Sigmoid colon (tissue), 7 donors: ENCODE results near the gene BRD2. TPM values are rescaled to one million over a fixed set of nuclear protein-coding genes. Genes with fewer than 3 reads are reported as not detected.

Source experiments
- DNase-seq: peaks from one replicate; pipeline ENCODE4 v3.0.0-alpha.2; 2019
- H3K27ac ChIP-seq, 4 donors: fragments of 200-600 bp; sonication (generic); one replicate each; pipeline ENCODE4 v1.5.1; 2016 to 2019; ENCODE audit warnings: mild to moderate bottlenecking in 1 of 4
- H3K27me3 ChIP-seq, 3 donors: fragments of 200-600 bp; sonication (generic); one replicate each; pipeline ENCODE4 v1.5.1; 2019; ENCODE audit warnings: mild to moderate bottlenecking in 1 of 3
- H3K36me3 ChIP-seq, 4 donors: fragments of 200-600 bp; sonication (generic); one replicate each; pipeline ENCODE4 v1.5.1; 2016 to 2019
- H3K4me1 ChIP-seq, 4 donors: fragments of 200-600 bp; sonication (generic); one replicate each; pipeline ENCODE4 v1.5.1; 2017 to 2019
- H3K4me3 ChIP-seq, 4 donors: fragments of 200-600 bp; sonication (generic); one replicate each; pipeline ENCODE4 v1.5.1; 2017 to 2019; ENCODE audit warnings: mild to moderate bottlenecking in 2 of 4, moderate library complexity in 1 of 4
- H3K9me3 ChIP-seq, 4 donors: fragments of 200-600 bp in 3 of 4; sonication (generic) in 3 of 4; one replicate each; pipeline versions ENCODE4 v1.5.1 to v1.6.1; 2013 to 2019
- EP300 ChIP-seq, 4 donors: sonication (generic); formaldehyde crosslinking; IDR thresholded peaks; one replicate each; pipeline ENCODE4 v1.6.1; 2017; ENCODE audit warnings: antibody characterized with exemption in 4 of 4
- POLR2A ChIP-seq, 2 donors: fragments of 450-650 bp; IDR thresholded peaks; one replicate each; pipeline ENCODE4 v1.6.1; 2016; ENCODE audit warnings: antibody characterized with exemption in 2 of 2, mild to moderate bottlenecking in 2 of 2, moderate library complexity in 2 of 2
- POLR2AphosphoS5 ChIP-seq, 4 donors: sonication (generic); formaldehyde crosslinking; IDR thresholded peaks; one replicate each; pipeline ENCODE4 v1.6.1; 2017; ENCODE audit warnings: antibody characterized with exemption in 4 of 4
- WGBS, 2 donors: extraction: QIAGEN DNeasy Blood & Tissue Kit; methylation state at CpG; one replicate each; pipeline ENCODE4 v1.1.7; 2013; 5-methylcytosine and 5-hydroxymethylcytosine counted together
- intact Hi-C: fragments of 100-400 bp; cut with DNase I; formaldehyde crosslinking; loops from one replicate; pipeline ENCODE4 v1.15.1; 2023
- polyA plus RNA-seq, 3 donors: library from polyadenylated mRNA; stranded (reverse); fragments of 200-250 nt; gene quantifications; one replicate each; pipeline ENCODE4 v1.2.3, GENCODE V29; 2013
- total RNA-seq, 4 donors: library from RNA; depleted of rRNA; stranded (reverse); fragments of >200 nt; gene quantifications; one replicate each; pipeline ENCODE4 v1.1.0, GENCODE V29; 2016
- TF ChIP-seq, protein P1 (sequence below), 4 experiments: fragments of 450-650 bp in 3 of 4; fragments of 200-600 bp in 1 of 4; IDR thresholded peaks; one replicate each; pipeline ENCODE4 v1.5.1; 2016 to 2019; ENCODE audit warnings: antibody characterized with exemption in 4 of 4, mild to moderate bottlenecking in 3 of 4, moderate library complexity in 2 of 4
- donor health status: healthy with polysubstance abuse.
- donor health status: Bipolar disorder and iron deficiency.
- donor health status: healthy.

BRD2 gene
- total and polyA plus RNA-seq, 7 donors, result 60.6 to 135 (median 84.2) TPM

DNA sequence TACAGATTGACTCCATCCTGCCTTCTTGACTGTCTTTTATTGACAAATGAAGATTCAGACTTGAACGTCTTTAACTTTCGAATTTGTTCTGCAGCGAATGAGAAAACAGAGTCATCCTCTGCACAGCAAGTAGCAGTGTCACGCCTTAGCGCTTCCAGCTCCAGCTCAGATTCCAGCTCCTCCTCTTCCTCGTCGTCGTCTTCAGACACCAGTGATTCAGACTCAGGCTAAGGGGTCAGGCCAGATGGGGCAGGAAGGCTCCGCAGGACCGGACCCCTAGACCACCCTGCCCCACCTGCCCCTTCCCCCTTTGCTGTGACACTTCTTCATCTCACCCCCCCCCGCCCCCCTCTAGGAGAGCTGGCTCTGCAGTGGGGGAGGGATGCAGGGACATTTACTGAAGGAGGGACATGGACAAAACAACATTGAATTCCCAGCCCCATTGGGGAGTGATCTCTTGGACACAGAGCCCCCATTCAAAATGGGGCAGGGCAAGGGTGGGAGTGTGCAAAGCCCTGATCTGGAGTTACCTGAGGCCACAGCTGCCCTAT, 12.2 kb downstream of the BRD2 start:
- Histone ChIP-seq H3K4me1 (peaks cover 0 to 76% (median 52%) of the 10 kb centered on the region in 4 donors), H3K27me3 (no peaks in the 10 kb centered on the region), H3K9me3 (no peaks in the 10 kb centered on the region), H3K4me3 (no peak overlapping the region), H3K36me3 (peaks cover 48 to 66% (median 62%) of the 10 kb centered on the region in 4 donors), H3K27ac (peak overlapping the region in 2 of 4 donors; percentile 75)
- no peak for TF ChIP-seq POLR2A (IDR thresholded peaks at IDR 0.05)
- TF ChIP-seq EP300 (IDR thresholded peaks at IDR 0.05), result no peak
- no peak for TF ChIP-seq POLR2AphosphoS5 (IDR thresholded peaks at IDR 0.05)
- TF ChIP-seq, protein P1, sequence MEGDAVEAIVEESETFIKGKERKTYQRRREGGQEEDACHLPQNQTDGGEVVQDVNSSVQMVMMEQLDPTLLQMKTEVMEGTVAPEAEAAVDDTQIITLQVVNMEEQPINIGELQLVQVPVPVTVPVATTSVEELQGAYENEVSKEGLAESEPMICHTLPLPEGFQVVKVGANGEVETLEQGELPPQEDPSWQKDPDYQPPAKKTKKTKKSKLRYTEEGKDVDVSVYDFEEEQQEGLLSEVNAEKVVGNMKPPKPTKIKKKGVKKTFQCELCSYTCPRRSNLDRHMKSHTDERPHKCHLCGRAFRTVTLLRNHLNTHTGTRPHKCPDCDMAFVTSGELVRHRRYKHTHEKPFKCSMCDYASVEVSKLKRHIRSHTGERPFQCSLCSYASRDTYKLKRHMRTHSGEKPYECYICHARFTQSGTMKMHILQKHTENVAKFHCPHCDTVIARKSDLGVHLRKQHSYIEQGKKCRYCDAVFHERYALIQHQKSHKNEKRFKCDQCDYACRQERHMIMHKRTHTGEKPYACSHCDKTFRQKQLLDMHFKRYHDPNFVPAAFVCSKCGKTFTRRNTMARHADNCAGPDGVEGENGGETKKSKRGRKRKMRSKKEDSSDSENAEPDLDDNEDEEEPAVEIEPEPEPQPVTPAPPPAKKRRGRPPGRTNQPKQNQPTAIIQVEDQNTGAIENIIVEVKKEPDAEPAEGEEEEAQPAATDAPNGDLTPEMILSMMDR (IDR thresholded peaks at IDR 0.05), result no peak
- no peak for DNase-seq
- intact Hi-C loops, result no loop called here
- WGBS, 2 donors, result 66 to 71% methylated on average over 11 of the region's 11 CpGs

DNA sequence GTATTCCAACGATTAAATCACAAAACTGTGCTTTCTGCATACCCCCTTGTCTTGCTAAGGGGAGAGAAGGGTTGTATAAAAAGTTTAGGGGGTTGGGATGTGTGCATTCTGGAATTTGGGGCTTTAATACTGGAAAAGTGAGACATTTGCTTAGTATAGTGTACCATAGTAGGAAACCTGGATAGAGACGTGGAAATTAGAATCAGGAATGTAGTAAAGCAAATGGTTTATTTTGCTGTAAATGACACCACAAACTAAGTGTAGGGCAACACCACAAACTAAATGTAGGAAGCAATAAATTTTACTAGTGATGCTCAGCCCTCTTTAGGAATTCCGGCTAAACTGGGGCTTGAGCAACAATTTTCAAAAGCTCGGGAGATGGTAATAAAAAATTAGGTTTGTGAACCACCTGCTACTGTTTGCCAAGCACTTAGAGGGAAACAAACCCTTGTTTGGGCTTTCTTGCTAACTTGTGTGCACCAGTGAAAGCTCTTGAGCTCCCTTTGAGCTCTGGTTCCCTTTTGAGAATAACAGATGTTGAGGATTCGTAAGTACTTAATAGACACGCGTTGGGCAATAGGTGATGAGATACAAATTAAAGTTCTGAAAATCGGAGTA, 13.8 kb downstream of the BRD2 start:
- H3K9me3 ChIP-seq, result no peaks in the 10 kb centered on the region
- H3K36me3 ChIP-seq, result peaks cover 33 to 49% (median 46%) of the 10 kb centered on the region in 4 donors
- WGBS, 2 donors, result 17 to 47% methylated on average over 8 of the region's 8 CpGs
- H3K27me3 ChIP-seq, result no peaks in the 10 kb centered on the region
- peak overlapping the region; percentile 51 to 75 (median 63) for H3K27ac ChIP-seq
- H3K4me3 ChIP-seq, result no peak overlapping the region
- peak in 3 of 4 donors; percentile 10 to 41 (median 29) for TF ChIP-seq POLR2AphosphoS5 (IDR thresholded peaks at IDR 0.05)
- TF ChIP-seq POLR2A (IDR thresholded peaks at IDR 0.05), result no peak
- intact Hi-C loops, result no loop called here
- DNase-seq, result no peak
- H3K4me1 ChIP-seq, result peaks cover 0 to 60% (median 36%) of the 10 kb centered on the region in 4 donors

DNA sequence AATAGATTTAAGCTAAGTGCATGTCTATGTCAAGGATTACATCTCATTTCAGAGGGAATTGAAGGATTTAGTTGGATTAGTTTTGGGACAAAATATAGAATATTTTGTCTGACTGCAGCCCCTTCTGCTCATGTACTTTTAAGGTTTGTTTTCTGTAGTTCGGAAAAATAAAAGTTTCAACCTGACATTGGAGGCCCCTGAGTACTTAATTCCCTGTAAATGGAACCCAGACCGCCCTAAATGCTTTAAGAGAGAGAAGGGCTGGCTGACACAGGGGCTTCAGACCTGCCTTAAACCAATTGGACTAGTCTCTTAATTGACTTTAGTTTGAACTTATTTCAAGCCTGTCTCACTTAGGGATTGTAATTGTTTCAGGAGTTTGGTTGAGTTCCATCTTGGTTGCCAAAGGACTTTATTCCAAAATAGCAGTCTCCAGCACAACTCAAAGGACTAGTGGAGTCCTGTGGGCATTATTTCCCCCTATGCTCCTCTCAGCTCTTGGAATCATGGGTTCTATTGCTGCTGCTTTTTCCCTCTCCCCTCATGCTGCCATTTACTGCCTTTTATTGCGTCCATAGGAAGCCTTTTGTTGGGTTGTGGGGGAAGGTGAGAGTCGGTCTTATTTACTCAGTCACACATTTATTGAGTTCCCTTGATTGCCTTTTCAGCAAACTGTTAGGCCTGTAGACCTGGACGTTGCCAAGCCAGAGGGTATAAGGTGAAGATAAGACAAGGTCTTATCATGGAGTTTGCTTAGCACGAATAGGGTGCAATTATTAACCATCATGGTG, 14.5 kb downstream of the BRD2 start:
- H3K27me3 ChIP-seq, result no peaks in the 10 kb centered on the region
- intact Hi-C loops, result no loop called here
- 21 to 57% methylated on average over 6 of the region's 6 CpGs for WGBS, 2 donors
- peaks cover 0 to 53% (median 29%) of the 10 kb centered on the region in 4 donors for H3K4me1 ChIP-seq
- no peak for DNase-seq
- H3K4me3 ChIP-seq, result no peak overlapping the region
- peaks cover 26 to 42% (median 39%) of the 10 kb centered on the region in 4 donors for H3K36me3 ChIP-seq
- TF ChIP-seq, protein P1 (IDR thresholded peaks at IDR 0.05), result no peak
- peak in 2 of 4 donors; percentile 3 to 17 for TF ChIP-seq POLR2AphosphoS5 (IDR thresholded peaks at IDR 0.05)
- H3K9me3 ChIP-seq, result no peaks in the 10 kb centered on the region
- H3K27ac ChIP-seq, result peak overlapping the region; percentile 51 to 75 (median 63)

GRCh38 chr6:32983493-32983848, 15.1 kb downstream of the BRD2 start:
- no peak overlapping the region for H3K4me3 ChIP-seq
- peak overlapping the region in 2 of 4 donors; percentile 75 for H3K27ac ChIP-seq
- intact Hi-C loops, result no loop called here
- TF ChIP-seq POLR2AphosphoS5 (IDR thresholded peaks at IDR 0.05), result peak in 2 of 4 donors; percentile 3 to 12
- TF ChIP-seq, protein P1 (IDR thresholded peaks at IDR 0.05), result no peak
- peaks cover 0 to 47% (median 27%) of the 10 kb centered on the region in 4 donors for H3K4me1 ChIP-seq
- peaks cover 20 to 37% (median 33%) of the 10 kb centered on the region in 4 donors for H3K36me3 ChIP-seq
- DNase-seq, result no peak
- no peaks in the 10 kb centered on the region for H3K27me3 ChIP-seq
- no peaks in the 10 kb centered on the region for H3K9me3 ChIP-seq
- 36 to 72% methylated on average over 1 of the region's 1 CpG for WGBS, 2 donors
